PC-9 (cell line): Measurements from ENCODE around the gene MRO.

Experiments
- EZH2 ChIP-seq: fragments of 200-600 bp; sonication (generic); IDR thresholded peaks from 2 replicates; pipeline ENCODE4 v1.8.0; 2017; ENCODE audit warnings: antibody characterized with exemption, low read depth
- TF ChIP-seq, protein P1 (sequence below): fragments of 200-600 bp; sonication (generic); conservative IDR thresholded peaks from 2 replicates; pipeline ENCODE4 v1.6.1; 2017; ENCODE audit warnings: mixed run types, antibody characterized with exemption, mild to moderate bottlenecking, moderate library complexity

DNA sequence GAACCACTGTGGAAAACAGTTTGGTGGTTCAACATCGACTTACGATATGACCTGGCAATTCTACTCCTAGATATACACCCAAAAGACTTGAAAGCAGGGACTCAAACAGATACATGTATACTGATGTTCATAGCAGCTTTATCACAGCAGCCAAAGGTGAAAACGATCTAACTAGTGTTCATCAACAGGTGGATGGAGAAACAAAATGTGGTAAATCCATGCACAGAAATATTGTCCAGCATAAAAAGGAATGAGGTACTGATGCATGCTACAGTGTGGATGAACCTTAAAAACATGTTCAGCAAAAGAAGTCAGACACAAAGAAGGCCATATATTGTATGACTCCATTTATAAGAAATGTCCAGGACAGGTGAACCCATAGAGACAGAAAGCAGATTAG lies 36.3 kb downstream of the MRO start:
- TF ChIP-seq, protein P1, sequence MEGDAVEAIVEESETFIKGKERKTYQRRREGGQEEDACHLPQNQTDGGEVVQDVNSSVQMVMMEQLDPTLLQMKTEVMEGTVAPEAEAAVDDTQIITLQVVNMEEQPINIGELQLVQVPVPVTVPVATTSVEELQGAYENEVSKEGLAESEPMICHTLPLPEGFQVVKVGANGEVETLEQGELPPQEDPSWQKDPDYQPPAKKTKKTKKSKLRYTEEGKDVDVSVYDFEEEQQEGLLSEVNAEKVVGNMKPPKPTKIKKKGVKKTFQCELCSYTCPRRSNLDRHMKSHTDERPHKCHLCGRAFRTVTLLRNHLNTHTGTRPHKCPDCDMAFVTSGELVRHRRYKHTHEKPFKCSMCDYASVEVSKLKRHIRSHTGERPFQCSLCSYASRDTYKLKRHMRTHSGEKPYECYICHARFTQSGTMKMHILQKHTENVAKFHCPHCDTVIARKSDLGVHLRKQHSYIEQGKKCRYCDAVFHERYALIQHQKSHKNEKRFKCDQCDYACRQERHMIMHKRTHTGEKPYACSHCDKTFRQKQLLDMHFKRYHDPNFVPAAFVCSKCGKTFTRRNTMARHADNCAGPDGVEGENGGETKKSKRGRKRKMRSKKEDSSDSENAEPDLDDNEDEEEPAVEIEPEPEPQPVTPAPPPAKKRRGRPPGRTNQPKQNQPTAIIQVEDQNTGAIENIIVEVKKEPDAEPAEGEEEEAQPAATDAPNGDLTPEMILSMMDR = no peak
- no peak for TF ChIP-seq EZH2
